ENCODE data around the gene USP24. TPM values are rescaled to one million over a fixed set of nuclear protein-coding genes. Genes with fewer than 3 reads are reported as not detected.
"Not testable (repeated sequence)": the region's sequence is repeated elsewhere in the genome, so short reads cannot be mapped to it uniquely, and the experiment has no call there.

The USP24 gene
- total RNA-seq, 1 experiment from 2014 or later, result 35.3 TPM

GRCh38 chr1:55192093-55192492, 23.1 kb downstream of the USP24 start:
- no peak overlapping the region for H4K5ac ChIP-seq (ENCODE audit: insufficient read length, low read depth, low read length)
- 0 out of 7 replicates have a peak, but pooled peaks cover 0 to 2% (median 0%) of the 10 kb centered on the region in 3 experiments for H3K36me3 Mint-ChIP-seq (ENCODE audit: insufficient read depth in 1 of 3, low read depth in 3 of 3)
- H3K27ac ChIP-seq (ENCODE audit: insufficient read length, low read depth, low read length), result no peak overlapping the region

GRCh38 chr1:55191219-55191952, 23.8 kb downstream of the USP24 start:
- H2BK20ac ChIP-seq (ENCODE audit: low read depth, low read length, poor library complexity, severe bottlenecking); H2BK15ac ChIP-seq (ENCODE audit: low read depth, low read length); H4K5ac ChIP-seq (ENCODE audit: insufficient read length, low read depth, low read length); H3K9me3 Mint-ChIP-seq; H4K20me1 ChIP-seq (ENCODE audit: control insufficient read depth, insufficient read depth, insufficient read length); H3K4me2 ChIP-seq (ENCODE audit: insufficient read depth, insufficient read length, low read length); H3K23ac ChIP-seq (ENCODE audit: insufficient read length, low read depth, low read length); H2BK120ac ChIP-seq (ENCODE audit: low read depth, low read length, poor library complexity, severe bottlenecking); H3K27me3 ChIP-seq (ENCODE audit: insufficient read depth, low read length); H3K4me3 Mint-ChIP-seq; H3K56ac ChIP-seq (ENCODE audit: insufficient read length, low read depth, low read length); H2AK5ac ChIP-seq (ENCODE audit: insufficient read length, low read length); DNase-seq; H3K4ac ChIP-seq (ENCODE audit: low read depth, low read length); H3T11ph ChIP-seq (ENCODE audit: low read length); H4K91ac ChIP-seq (ENCODE audit: insufficient read length, low read depth, low read length); H3K27ac ChIP-seq (ENCODE audit: insufficient read length, low read depth, low read length); H3K14ac ChIP-seq (ENCODE audit: insufficient read depth, low read length); H3K27me3 Mint-ChIP-seq (ENCODE audit: low read depth); H3K36me3 Mint-ChIP-seq (ENCODE audit: insufficient read depth in 1 of 3, low read depth in 3 of 3); H4K8ac ChIP-seq (replicated peaks; ENCODE audit: insufficient read length, low read depth, low read length); H3K9me3 ChIP-seq (ENCODE audit: control insufficient read depth, low read depth, low read length); H3K4me1 ChIP-seq (ENCODE audit: insufficient read depth, low read length); H3K79me1 ChIP-seq (ENCODE audit: insufficient read depth, low read depth, low read length, poor library complexity, severe bottlenecking); H3K23me2 ChIP-seq (ENCODE audit: insufficient read length, low read depth, low read length, poor library complexity, severe bottlenecking); H3K79me2 ChIP-seq (ENCODE audit: insufficient read depth, low read length); H2BK12ac ChIP-seq (ENCODE audit: insufficient read length, low read depth, low read length); H3K9ac ChIP-seq (ENCODE audit: extremely low read depth, insufficient read length, low read length); H3K18ac ChIP-seq (ENCODE audit: insufficient read length, low read depth, low read length); H2BK5ac ChIP-seq (ENCODE audit: insufficient read length, low read length); H2AFZ ChIP-seq (ENCODE audit: low read length): not testable (repeated sequence)
- no CpG with 5 or more reads among the region's 11 CpGs for WGBS (ENCODE audit: extremely low coverage, insufficient read length, low lambda C conversion rate)
- Mint-ChIP-seq H3K27ac (peak overlapping the region in 2 of 3 experiments; percentile 28 to 72; a peak in 2 of 7 replicates), H3K4me1 (peaks cover 20 to 24% of the 10 kb centered on the region in 2 experiments)

More at GRCh38 chr1:55192093-55192492, 23.1 kb downstream of the USP24 start:
- no peaks in the 10 kb centered on the region for H3K4me1 ChIP-seq (ENCODE audit: insufficient read depth, low read length)
- no peak overlapping the region for H2BK20ac ChIP-seq (ENCODE audit: low read depth, low read length, poor library complexity, severe bottlenecking)
- no peaks in the 10 kb centered on the region for H3K79me1 ChIP-seq (ENCODE audit: insufficient read depth, low read depth, low read length, poor library complexity, severe bottlenecking)
- no peak for DNase-seq
- H3K4me2 ChIP-seq (ENCODE audit: insufficient read depth, insufficient read length, low read length), result no peak overlapping the region
- H3K9me3 ChIP-seq (ENCODE audit: control insufficient read depth, low read depth, low read length), result no peaks in the 10 kb centered on the region
- H3K18ac ChIP-seq (ENCODE audit: insufficient read length, low read depth, low read length), result no peak overlapping the region
- no peak overlapping the region for H4K8ac ChIP-seq (replicated peaks; ENCODE audit: insufficient read length, low read depth, low read length)
- no peaks in the 10 kb centered on the region for H3K27me3 Mint-ChIP-seq (ENCODE audit: low read depth)
- no peaks in the 10 kb centered on the region for H3K27me3 ChIP-seq (ENCODE audit: insufficient read depth, low read length)
- no peak overlapping the region for H3K23ac ChIP-seq (ENCODE audit: insufficient read length, low read depth, low read length)
- no peak overlapping the region for H2BK120ac ChIP-seq (ENCODE audit: low read depth, low read length, poor library complexity, severe bottlenecking)
- H3K14ac ChIP-seq (ENCODE audit: insufficient read depth, low read length), result no peak overlapping the region
- H3K27ac Mint-ChIP-seq, result no peak overlapping the region
- no peaks in the 10 kb centered on the region for H3K23me2 ChIP-seq (ENCODE audit: insufficient read length, low read depth, low read length, poor library complexity, severe bottlenecking)
- H4K91ac ChIP-seq (ENCODE audit: insufficient read length, low read depth, low read length), result no peak overlapping the region
- H2BK12ac ChIP-seq (ENCODE audit: insufficient read length, low read depth, low read length), result no peak overlapping the region
- H2AK5ac ChIP-seq (ENCODE audit: insufficient read length, low read length), result no peak overlapping the region
- no peak overlapping the region for H2AFZ ChIP-seq (ENCODE audit: low read length)
- H2BK15ac ChIP-seq (ENCODE audit: low read depth, low read length), result no peak overlapping the region
- H3K56ac ChIP-seq (ENCODE audit: insufficient read length, low read depth, low read length), result no peak overlapping the region
- no peak overlapping the region for H3K4me3 Mint-ChIP-seq
- no peak overlapping the region for H3T11ph ChIP-seq (ENCODE audit: low read length)
- H3K9ac ChIP-seq (ENCODE audit: extremely low read depth, insufficient read length, low read length), result no peak overlapping the region
- H3K9me3 Mint-ChIP-seq, result no peaks in the 10 kb centered on the region
- no peak overlapping the region for H3K4ac ChIP-seq (ENCODE audit: low read depth, low read length)
- H2BK5ac ChIP-seq (ENCODE audit: insufficient read length, low read length), result no peak overlapping the region
- TF ChIP-seq CTCF (conservative IDR thresholded peaks at IDR 0.05), result no peak
- peaks cover 2% of the 10 kb centered on the region for H3K79me2 ChIP-seq (ENCODE audit: insufficient read depth, low read length)
- no CpG with 5 or more reads among the region's 1 CpG for WGBS (ENCODE audit: extremely low coverage, insufficient read length, low lambda C conversion rate)
- H3K4me1 Mint-ChIP-seq, result peaks cover 22 to 24% of the 10 kb centered on the region in 2 experiments
- no peaks in the 10 kb centered on the region for H4K20me1 ChIP-seq (ENCODE audit: control insufficient read depth, insufficient read depth, insufficient read length)

All from H9 (cell line).